Measurements from ENCODE around the gene FGGY.

Gene FGGY

GRCh38 chr1:59318271-59318860 is 21.5 kb downstream of the FGGY start:
- no peaks in the 10 kb centered on the region for H4K20me1 ChIP-seq (ENCODE audit: insufficient read depth, low read length)
- no peak overlapping the region for H3K9ac ChIP-seq (ENCODE audit: low read depth, low read length)
- DNase-seq (no peak), ATAC-seq (ENCODE audit: insufficient read depth, low read depth) (no peak)
- H2AFZ ChIP-seq (ENCODE audit: low read depth, low read length) = no peak overlapping the region
- H3K79me2 ChIP-seq (ENCODE audit: insufficient read depth, low read length) = peaks cover 4% of the 10 kb centered on the region; the same call in 1 of the 2 replicates
- peak overlapping the region; percentile 25; the same call in 1 of the 2 replicates for H3K27ac ChIP-seq (ENCODE audit: low read length)
- no peak overlapping the region for H3K4me2 ChIP-seq (ENCODE audit: insufficient read depth, low read length)
- no peak overlapping the region for H3K4me3 ChIP-seq (ENCODE audit: low read depth in 1 of 2, low read length in 2 of 2)
- H3K9me3 ChIP-seq (ENCODE audit: insufficient read depth, low read length, severe bottlenecking) = no peaks in the 10 kb centered on the region
- no peaks in the 10 kb centered on the region for H3K27me3 ChIP-seq (ENCODE audit: insufficient read depth, low read length, poor library complexity)
- TF ChIP-seq CTCF (IDR thresholded peaks at IDR 0.05; ENCODE audit: borderline replicate concordance, extremely low read depth, low read length, poor library complexity, severe bottlenecking) (no peak), EZH2 (IDR thresholded peaks at IDR 0.05; ENCODE audit: borderline replicate concordance, low read depth, low read length, severe bottlenecking) (no peak)
- no peaks in the 10 kb centered on the region for H3K36me3 ChIP-seq (ENCODE audit: insufficient read depth, low read length)
- peaks cover 53% of the 10 kb centered on the region for H3K4me1 ChIP-seq (ENCODE audit: insufficient read depth, low read length)

DNA sequence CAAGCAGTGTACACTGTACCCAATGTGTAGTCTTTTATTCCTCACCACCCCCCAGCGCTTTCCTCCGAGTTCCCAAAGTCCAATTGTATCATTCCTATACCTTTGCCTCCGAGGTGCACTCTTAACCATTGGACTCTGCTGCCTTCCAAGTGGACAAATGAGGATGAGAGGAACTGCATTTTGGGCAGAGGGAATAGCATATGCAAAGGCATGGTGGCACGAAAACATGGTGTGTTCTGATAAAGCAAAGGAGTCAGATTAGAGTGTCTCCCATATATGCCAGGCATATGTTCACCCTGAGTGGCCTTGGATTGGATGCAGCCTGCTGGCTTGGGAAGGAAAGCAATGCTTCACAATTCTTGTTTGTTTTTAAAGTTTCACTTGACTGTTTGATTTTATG is 25.5 kb downstream of the FGGY start:
- no peak overlapping the region for H3K9ac ChIP-seq (ENCODE audit: low read depth, low read length)
- H4K20me1 ChIP-seq (ENCODE audit: insufficient read depth, low read length) = no peaks in the 10 kb centered on the region
- no peak overlapping the region for H3K4me2 ChIP-seq (ENCODE audit: insufficient read depth, low read length)
- TF ChIP-seq CTCF (IDR thresholded peaks at IDR 0.05; ENCODE audit: borderline replicate concordance, extremely low read depth, low read length, poor library complexity, severe bottlenecking) (no peak), EZH2 (IDR thresholded peaks at IDR 0.05; ENCODE audit: borderline replicate concordance, low read depth, low read length, severe bottlenecking) (no peak)
- no peak overlapping the region for H3K27ac ChIP-seq (ENCODE audit: low read length)
- no peak for DNase-seq
- no peak for ATAC-seq (ENCODE audit: insufficient read depth, low read depth)
- peaks cover 3% of the 10 kb centered on the region; the same call in 1 of the 2 replicates for H3K79me2 ChIP-seq (ENCODE audit: insufficient read depth, low read length)
- no peaks in the 10 kb centered on the region for H3K27me3 ChIP-seq (ENCODE audit: insufficient read depth, low read length, poor library complexity)
- no peak overlapping the region for H3K4me3 ChIP-seq (ENCODE audit: low read depth in 1 of 2, low read length in 2 of 2)
- no peaks in the 10 kb centered on the region for H3K9me3 ChIP-seq (ENCODE audit: insufficient read depth, low read length, severe bottlenecking)
- H3K36me3 ChIP-seq (ENCODE audit: insufficient read depth, low read length) = peaks cover 9% of the 10 kb centered on the region; the same call in 1 of the 2 replicates
- peaks cover 24% of the 10 kb centered on the region for H3K4me1 ChIP-seq (ENCODE audit: insufficient read depth, low read length)
- no peak overlapping the region for H2AFZ ChIP-seq (ENCODE audit: low read depth, low read length)

GRCh38 chr1:59322814-59323213 is 25.9 kb downstream of the FGGY start:
- H3K27ac ChIP-seq (ENCODE audit: low read length) = no peak overlapping the region
- no peaks in the 10 kb centered on the region for H3K9me3 ChIP-seq (ENCODE audit: insufficient read depth, low read length, severe bottlenecking)
- H3K9ac ChIP-seq (ENCODE audit: low read depth, low read length) = no peak overlapping the region
- H2AFZ ChIP-seq (ENCODE audit: low read depth, low read length) = no peak overlapping the region
- H3K4me3 ChIP-seq (ENCODE audit: low read depth in 1 of 2, low read length in 2 of 2) = no peak overlapping the region
- ATAC-seq (ENCODE audit: insufficient read depth, low read depth) (no peak), DNase-seq (no peak)
- H3K79me2 ChIP-seq (ENCODE audit: insufficient read depth, low read length) = peaks cover under 1% of the 10 kb centered on the region; the same call in 1 of the 2 replicates
- peaks cover 9% of the 10 kb centered on the region; the same call in 1 of the 2 replicates for H3K36me3 ChIP-seq (ENCODE audit: insufficient read depth, low read length)
- no peaks in the 10 kb centered on the region for H3K27me3 ChIP-seq (ENCODE audit: insufficient read depth, low read length, poor library complexity)
- no peak for TF ChIP-seq EZH2 (IDR thresholded peaks at IDR 0.05; ENCODE audit: borderline replicate concordance, low read depth, low read length, severe bottlenecking)
- no peak for TF ChIP-seq CTCF (IDR thresholded peaks at IDR 0.05; ENCODE audit: borderline replicate concordance, extremely low read depth, low read length, poor library complexity, severe bottlenecking)
- H4K20me1 ChIP-seq (ENCODE audit: insufficient read depth, low read length) = no peaks in the 10 kb centered on the region
- peaks cover 25% of the 10 kb centered on the region for H3K4me1 ChIP-seq (ENCODE audit: insufficient read depth, low read length)
- H3K4me2 ChIP-seq (ENCODE audit: insufficient read depth, low read length) = no peak overlapping the region

All from DND-41 (cell line).